HG03520 (cell line): ENCODE results near the gene TRDN.

Source experiments
- ATAC-seq: cut with Tn5 transposase; IDR thresholded peaks from one replicate; pipeline ENCODE4 v1.9.1; 2021; ENCODE audit warnings: mild to moderate bottlenecking, moderate library complexity; ENCODE audit not compliant: unreplicated experiment

The TRDN gene

DNA sequence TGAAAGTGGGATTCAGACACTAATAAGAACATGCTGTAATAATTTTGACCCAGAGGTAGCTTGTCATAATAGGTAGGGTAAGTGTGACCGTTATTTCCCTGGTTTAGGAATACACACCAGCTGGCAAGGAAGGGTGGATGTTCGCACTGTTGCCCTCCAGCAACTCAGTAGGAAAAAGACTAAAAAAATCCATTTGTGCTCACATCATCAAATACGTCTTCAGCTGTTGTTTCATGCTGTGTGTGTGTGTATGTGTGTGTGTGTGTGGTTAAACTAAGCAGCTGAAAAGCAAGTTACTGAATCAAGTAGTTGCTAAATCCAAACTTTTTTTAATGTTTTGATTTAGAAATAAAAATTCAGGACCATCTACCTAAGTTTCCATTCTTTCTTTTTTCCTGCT is 218.7 kb downstream of the TRDN start:
- no peak for ATAC-seq

DNA sequence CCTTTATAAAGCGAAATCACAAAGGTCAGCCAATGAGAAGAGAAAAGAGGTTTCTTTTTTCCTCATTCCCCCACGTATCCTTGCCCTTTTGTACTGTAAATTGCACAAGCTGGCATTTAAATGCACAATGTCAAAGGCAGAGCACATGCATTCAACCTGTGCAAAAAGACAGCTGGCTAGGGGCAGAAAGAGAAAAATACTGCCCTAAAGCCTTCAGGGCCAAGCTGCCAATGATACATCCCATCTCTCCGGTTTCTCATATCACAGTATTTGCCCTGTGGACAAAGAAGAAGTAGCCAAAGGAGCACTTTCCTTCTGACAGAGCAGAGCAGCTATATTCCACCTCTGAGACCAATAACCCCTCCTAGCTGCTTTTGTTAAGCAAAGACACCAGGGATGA is 219.2 kb downstream of the TRDN start:
- ATAC-seq: no peak

DNA sequence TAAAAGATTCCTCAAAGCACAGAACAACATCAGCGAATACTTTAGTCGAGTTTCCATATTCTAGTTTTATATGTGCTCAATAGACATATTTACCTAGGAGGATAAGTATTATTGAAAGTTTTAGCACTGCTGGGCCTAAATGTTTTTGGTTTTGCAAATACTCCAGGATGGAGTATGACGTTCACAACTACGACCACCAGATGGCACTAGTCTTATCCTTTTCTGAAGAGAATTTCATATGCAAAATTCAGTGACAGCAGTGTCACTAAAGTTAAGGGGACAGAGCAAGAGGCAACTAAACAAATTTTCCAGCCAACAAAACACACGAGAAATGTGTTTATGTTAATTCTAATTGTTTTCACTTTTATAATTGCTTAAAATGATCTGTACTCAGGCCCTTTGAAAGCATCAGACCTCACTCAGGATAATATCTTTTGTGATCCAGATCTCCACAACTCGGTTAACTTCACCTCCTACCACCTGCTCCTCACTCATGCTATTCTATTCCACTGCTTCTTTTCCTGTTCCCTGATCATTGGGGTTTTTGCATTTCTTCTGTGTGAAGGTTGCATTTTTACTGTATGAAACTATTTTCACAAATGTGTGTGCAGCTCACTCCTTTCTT is 220.8 kb downstream of the TRDN start:
- ATAC-seq: peak; percentile 95

DNA sequence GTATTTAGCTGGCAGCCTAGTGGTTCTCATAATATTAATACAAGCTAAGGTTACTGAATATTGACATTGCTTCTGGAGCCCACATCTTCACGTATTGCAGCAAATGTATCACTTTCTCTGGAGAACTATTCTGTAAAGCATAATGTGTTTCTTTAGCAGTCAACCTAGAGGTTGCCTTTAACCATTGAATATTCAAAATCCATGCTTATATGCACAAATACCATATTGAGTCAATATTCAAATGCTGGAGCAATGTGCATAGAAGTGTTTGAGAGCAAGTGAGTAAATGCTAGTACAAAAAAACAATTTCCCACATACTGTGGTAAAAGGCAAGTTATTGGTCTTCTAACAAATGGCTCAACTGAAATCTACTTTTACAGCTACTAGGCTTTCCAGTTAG is 231.8 kb downstream of the TRDN start:
- ATAC-seq: no peak

DNA sequence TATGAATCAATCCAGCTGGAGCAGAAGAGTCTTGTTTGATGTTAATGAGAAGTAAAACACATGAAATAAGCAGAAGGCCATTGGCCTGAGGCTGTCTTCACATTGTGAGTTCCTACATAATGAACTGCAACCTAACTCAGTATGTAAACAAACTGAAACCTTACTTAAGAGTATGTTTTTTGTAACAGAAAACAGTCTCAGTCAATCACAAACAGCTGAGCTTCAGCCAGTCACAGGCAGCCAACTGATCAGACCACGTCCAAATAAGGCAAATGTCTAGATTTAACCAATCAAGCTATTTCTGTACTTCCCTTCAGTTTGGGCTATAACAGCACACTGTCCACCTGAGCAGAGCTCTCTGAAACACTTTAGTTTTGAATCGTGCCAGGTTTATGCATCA is 234.7 kb downstream of the TRDN start:
- peak; percentile 95 for ATAC-seq

DNA sequence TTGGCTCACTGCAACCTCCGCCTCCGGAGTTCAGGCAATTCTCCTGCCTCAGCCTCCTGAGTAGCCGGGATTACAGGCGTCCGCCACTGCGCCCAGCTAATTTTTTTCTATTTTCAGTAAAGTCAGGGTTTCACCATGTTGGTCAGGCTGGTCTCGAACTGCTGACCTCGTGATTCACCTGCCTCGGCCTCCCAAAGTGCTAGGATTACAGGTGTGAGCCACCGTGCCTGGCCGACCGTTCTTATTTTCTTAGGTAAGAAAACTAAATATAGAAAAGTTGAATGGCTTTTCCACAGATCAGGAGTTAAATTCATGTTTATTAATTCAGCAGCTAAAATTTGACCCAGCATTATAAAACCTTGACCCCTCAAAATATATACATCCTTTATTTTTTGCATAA is 238.7 kb downstream of the TRDN start:
- ATAC-seq: no peak

DNA sequence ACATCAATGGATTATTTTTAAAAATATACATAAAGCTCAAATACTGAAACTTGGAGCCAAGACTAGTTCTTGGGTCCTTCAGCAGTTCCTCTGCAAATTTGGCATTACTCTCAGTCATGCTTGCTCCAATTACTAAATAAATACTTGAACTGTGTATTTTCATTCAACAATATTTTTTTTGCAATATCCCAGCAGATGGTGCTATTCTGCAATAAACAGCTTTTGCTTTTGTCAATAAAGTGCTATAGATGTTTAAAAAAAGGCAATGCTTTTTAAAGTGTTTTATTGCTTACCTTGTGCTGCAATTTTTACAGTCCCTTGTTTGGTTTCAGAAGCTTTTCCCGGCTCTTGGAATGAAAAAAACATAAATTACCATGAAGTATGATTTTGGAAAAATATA is 243.4 kb downstream of the TRDN start:
- ATAC-seq: no peak

DNA sequence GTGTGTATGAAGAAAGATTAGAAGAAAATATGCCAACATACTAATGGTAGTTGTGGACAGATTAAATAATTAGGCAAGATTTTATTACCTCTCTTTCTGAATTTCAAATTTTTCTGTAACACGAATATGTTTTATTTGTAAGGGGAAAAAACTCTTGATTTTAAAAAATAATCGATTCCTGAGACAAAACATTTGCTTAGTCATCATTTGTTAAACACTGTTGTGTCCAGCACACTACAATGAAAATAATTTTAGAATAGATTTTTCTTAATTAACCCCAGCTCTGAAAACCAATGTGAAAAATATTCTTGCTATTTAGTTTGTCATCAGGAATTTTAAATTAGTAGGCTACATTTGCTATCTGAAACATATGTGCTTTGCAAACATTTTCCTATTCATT is 253.0 kb downstream of the TRDN start:
- ATAC-seq: no peak

DNA sequence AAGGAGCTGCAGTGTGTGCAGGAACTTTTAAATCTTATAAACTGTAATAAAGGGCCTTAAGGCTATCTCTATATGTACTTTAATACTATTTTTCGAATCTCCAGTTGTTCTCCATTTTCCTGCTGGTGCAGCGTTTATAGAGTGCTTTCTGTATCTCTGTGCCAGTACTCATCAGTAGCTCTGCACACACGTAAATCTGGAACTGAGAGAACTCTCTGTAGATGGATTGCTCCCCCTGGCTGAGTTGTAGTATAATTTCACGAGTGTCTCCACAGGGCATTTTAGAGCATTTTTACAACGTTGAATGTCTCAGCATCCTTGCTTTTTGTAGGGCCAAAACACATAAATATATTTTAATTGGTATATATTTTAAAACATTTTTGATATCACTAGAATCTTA is 256.5 kb downstream of the TRDN start:
- no peak for ATAC-seq

DNA sequence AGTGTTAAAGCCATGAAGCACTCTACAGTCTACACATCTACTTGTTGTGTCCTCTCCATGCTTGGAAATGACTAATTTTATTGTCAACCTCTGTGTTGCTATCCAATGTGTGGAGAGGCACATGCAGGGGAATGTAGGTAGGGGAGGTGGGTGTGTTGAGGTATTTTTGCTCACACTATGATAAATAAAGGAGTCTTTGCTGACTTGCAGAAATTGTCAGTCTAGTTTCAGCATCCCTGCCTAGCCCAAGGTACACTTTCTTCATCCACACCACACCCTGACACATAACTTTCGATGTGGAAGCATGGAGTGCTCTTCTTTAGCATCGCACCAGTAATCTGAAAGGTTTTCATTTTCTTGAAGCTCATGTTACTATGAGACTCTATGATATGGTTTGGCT is 264.0 kb downstream of the TRDN start:
- no peak for ATAC-seq

DNA sequence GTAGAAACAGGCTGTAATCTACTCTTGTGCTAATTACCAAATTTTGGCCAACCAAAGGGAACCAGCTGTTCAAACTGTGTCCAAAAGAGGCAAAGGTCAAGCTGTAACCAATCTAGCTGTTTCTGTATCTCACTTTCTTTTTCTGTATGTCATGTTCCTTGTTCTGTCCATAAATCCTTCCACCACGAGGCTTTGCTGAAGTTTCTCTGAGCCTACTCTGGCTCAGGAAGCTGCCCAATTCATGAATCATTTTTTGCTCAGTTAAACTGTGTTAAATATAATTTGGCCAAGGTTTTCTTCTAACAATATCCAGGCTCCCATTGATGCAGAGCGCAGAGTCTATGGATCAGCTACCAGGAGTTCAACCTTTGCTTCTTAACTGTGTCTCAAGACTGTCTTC is 272.8 kb downstream of the TRDN start:
- ATAC-seq: no peak

DNA sequence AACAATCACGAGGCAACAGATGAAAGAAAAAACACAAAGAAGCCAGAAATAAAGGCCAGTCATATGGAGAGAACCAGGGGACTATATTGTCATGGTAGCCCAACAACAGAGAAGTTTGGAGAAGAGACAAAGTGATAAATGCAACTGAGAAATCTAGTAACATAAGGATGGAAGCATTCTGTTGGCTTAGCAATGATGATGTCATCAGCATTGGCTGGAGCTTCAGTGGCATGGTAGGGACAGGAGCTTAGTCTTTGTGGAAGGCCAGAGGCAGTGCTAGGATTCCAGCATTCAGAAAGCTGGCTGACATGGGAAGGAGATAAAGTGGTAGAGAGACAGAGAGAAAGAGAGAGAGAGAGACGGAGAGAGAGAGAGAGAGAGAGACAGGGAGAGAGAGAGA is 276.4 kb downstream of the TRDN start:
- ATAC-seq: no peak

DNA sequence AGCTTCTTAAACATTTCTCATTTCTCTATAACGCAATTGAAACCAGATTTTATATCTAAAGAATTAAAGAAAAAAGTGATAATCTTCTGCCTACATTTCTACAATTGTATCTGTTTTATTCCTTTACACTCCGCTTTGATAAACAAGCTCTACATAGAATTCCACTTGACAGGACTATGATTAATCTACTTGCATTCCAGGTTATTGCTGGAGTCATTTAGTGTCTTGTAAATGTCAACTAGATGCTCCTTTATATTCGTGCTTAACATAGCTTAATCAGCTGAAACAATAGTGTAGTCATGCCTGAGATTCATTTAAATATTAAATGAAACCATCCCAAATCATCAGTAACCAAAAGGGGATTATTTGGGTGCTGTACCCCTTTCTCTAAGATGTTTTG is 284.0 kb downstream of the TRDN start:
- no peak for ATAC-seq

DNA sequence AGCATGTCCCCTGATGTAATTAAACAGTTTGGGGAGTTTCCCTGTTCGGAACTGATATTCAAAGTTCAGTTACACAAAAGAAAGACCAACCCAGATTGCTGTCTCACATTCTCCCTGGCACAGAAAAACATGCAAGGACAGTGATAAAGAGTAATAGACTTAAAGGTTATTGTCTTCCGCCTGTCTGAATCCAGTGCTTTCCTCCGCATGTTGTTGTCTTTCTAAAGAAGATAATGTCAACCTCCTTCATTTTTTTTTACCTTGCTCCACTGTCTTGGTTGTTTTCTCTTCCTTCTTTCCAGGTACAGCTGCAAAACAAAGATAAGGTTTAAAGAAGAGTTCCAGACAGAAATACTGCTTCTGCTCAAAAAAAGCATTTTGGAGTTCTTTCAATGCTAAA is 284.5 kb downstream of the TRDN start:
- ATAC-seq: no peak

DNA sequence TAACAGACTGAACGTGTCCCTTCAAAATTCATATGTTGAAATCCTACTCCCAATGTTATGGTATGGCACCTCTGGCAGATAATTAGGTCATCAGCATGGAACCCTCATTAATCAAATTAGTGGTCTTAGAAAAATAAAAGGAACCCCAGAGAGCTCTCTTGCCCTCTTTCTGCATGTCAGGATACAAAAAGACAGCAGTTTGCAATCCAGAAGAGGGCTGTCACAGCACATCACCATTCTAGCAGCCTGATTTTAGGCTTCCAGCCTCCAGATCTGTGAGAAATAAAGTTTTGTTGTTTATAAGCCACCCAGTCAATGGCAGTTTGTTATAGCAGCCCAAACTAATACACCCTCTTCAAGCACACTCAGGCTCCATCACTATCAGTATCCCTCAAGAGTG is 292.9 kb downstream of the TRDN start:
- ATAC-seq: no peak

DNA sequence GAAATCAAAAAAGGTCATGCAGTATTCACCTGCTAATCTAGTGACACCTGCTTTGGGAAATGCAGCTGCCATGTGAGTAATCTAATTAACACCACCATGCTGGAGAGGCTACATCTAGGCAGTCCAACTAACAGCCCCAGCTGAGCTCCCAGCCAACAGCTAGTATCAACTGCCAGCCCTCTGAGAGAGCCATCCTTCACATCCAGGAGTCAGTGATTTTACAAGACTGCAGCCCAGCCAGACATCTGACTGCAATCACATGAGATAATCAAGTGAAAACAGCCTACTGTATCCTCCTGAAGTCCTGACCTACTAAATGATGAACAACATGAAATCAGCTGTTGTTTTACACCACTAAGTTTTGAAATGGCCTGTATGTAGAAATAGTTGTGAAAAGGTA is 298.4 kb downstream of the TRDN start:
- no peak for ATAC-seq

DNA sequence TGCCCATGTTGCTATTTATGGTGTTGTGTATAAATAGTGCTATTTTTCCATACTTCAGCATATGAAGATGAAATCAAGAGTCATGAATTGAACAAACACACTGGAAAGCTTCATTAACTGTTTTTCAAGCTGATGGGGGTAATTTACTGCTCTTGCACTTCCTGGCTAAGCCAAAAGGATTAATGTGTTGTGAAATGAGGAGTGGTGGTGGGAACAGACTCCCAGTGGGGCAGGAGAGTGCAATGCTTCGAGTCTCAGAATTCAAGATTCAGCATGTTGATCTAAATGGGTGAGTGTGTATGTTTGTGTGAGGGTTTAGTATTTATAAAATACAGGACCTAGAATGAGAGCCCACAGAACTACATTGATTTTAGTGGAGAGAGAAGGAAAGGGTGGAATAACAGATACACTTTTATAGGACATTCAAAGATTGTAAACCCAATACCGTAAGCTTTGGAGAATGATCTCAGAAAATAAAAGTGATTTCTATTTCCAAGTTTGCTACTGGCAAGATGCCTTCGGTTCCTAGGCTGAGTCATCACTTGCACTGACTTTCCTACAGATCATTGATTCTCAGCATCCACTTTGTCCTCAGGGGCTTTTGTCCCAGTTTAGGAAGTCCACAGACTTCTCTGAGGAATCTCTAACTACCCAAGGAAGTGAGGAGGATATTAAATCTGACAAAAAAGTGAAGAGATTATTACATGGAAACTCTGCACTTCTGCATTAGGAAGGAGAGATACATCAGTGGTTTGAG is 303.6 kb downstream of the TRDN start:
- no peak for ATAC-seq

DNA sequence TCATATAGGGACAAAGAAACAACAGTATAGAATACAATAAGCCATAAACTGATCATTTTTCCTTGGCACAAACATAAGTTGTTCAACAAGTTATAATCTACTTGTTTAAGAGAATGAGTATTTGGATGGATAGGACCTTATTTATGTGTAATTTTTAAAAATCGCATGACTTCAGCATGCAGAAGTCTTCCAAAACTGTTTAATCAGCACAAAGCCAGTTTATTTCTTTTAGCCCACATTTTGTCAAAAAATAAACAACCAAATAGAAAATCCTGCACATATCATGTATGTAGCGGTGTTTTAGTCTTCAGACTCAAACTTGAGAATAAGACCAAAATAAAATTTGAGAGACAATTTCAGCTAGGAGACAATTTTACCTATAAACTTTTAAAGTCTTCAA is 304.7 kb downstream of the TRDN start:
- ATAC-seq: no peak

DNA sequence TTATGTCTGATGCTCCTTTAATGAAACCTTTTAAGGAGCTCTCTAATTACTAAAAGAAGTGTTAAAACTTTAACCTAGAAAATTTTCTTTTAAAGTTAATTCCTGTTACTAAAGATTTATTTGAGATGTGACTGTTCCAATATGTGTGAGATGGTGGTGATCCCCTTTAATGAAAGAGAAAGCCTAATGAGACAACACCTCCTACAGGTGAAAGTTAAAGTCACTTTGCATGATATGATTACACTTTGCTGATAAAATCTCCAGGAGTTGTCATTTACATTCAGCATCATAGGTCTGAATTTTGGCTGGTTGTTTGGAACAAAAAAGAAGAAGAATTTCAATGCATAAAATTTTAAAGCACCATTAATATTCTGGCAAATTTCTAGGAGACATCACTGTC is 307.4 kb downstream of the TRDN start:
- no peak for ATAC-seq

DNA sequence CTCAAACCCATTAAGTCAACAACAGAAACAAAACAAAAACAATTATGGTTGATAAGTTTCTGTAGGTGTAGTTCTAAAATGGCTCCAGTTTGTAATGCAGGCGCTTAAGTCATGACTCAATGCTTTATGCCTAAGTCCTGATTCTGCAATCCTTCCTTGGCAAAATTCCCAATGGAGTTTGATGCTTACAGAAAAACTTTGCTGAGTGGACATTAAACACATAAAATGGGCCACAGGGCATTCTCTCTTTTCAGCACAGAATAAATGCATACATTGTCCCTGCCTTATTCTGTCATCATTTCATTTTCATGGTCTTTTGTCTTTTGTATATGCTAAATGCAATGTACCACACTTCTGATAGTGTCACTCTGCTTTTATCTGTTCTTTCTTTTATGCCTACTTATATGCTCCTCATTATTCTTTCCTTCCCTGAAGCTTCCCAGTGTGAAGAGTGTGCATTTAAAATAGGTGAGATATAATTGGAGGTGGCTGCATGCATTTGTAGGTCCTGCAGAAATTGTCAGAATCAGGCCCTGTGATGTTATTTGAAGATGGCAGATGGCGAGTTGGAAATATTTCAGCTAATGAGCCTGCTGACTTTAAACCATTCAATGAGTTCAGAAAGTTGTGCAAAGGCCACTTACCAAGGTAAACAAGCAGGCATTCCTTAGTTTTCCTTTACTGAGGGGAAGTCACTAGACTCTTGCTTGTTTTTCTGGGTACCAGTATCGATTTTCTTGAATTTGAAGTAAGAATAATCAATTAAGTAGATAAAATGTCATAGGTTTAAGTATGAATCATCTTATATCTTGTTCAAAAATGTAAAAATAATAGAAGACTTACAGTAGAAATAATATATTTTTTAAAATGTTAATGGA is 313.1 kb downstream of the TRDN start:
- no peak for ATAC-seq

DNA sequence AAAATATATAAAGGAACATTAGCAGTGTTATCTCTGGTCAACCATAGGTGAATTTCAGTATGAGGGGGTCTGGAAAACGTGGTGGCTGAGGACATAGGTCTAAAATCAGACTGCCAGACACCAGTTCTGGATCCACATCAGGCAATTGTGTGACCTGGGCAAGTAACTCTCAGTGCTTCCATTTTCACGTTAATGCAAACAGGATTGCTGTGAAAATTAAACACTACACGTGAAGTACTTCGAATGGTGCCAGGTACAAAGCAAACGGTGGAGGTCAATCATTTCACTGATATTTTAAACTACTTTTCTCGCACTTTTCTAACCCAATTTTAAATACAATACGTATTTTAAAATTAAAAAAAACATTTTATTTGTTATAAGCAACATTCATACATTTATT is 315.7 kb downstream of the TRDN start:
- ATAC-seq: no peak

DNA sequence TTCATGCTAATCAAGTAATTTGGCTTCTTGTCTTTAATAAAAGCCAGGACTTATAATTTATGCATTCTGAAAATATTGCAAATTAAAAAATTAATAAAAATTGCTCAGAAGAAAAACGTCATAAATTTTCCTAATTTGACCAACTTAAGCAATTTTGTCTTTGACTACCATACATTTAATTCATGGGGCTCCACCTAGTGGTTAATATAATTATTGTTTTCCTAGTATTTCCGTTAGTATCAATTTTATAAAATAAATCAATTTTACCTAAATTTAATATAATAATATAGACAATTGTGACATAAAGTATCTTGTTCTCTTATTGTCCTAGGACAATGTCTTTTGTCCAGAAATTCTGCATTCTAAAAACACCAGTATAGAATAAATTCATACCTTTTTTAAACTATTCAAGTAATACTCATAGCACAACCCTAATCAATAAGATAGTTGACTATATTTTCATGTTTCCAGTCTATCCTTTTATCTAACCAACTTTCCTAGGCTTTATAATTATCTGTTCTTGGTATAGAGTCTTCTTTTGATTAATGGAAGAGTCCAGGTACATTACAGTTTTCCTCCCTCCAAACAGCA is 319.9 kb downstream of the TRDN start:
- no peak for ATAC-seq
